HCT116 (cell line): ENCODE results near the gene PATL2.
"Not testable (repeated sequence)": the region's sequence is repeated elsewhere in the genome, so short reads cannot be mapped to it uniquely, and the experiment has no call there.

Source experiments
- CEBPB ChIP-seq: IDR thresholded peaks from 2 replicates; pipeline ENCODE4 v1.6.1; 2012; ENCODE audit warnings: low read depth
- CTCF ChIP-seq, 3 experiments: fragments of 200-600 bp in 1 of 3; sonication (generic) in 1 of 3; IDR thresholded peaks in 2 of 3; conservative IDR thresholded peaks in 1 of 3; 2 replicates each; pipeline ENCODE4 v1.5.1; 2012 to 2017; ENCODE audit warnings: low read depth in 2 of 3, low read length in 2 of 3, antibody characterized with exemption in 1 of 3, borderline replicate concordance in 1 of 3, control low read depth in 1 of 3, mild to moderate bottlenecking in 1 of 3, mixed read lengths in 1 of 3, mixed run types in 1 of 3, moderate library complexity in 1 of 3; ENCODE audit not compliant: insufficient read depth in 1 of 3
- EGR1 ChIP-seq: IDR thresholded peaks from 2 replicates; pipeline ENCODE4 v1.6.1; 2012; ENCODE audit warnings: low read depth
- EZH2 ChIP-seq: fragments of 200-600 bp; sonication (generic); IDR thresholded peaks from 2 replicates; pipeline ENCODE4 v1.6.1; 2017; ENCODE audit warnings: antibody characterized with exemption, mixed run types
- EZH2phosphoT487 ChIP-seq: fragments of 200-600 bp; IDR thresholded peaks from 2 replicates; pipeline ENCODE4 v1.6.1; 2018; ENCODE audit warnings: antibody characterized with exemption, borderline replicate concordance
- MAX ChIP-seq: IDR thresholded peaks from 2 replicates; pipeline ENCODE4 v1.6.1; 2012
- POLR2A ChIP-seq: IDR thresholded peaks from 2 replicates; pipeline ENCODE4 v1.7.0; 2011; ENCODE audit warnings: borderline replicate concordance; ENCODE audit not compliant: insufficient read depth, insufficient read length; ENCODE audit errors: extremely low read depth
- POLR2AphosphoS5 ChIP-seq: IDR thresholded peaks from 2 replicates; pipeline ENCODE4 v1.6.1; 2011; ENCODE audit warnings: mild to moderate bottlenecking, low read depth, low read length, moderate library complexity
- REST ChIP-seq: IDR thresholded peaks from 2 replicates; pipeline ENCODE4 v1.6.1; 2012; ENCODE audit warnings: low read depth
- SIN3A ChIP-seq: IDR thresholded peaks from 2 replicates; pipeline ENCODE4 v1.6.1; 2012; ENCODE audit warnings: low read depth
- SP1 ChIP-seq: IDR thresholded peaks from 2 replicates; pipeline ENCODE4 v1.6.1; 2012; ENCODE audit warnings: low read depth
- YY1 ChIP-seq: IDR thresholded peaks from 2 replicates; pipeline ENCODE4 v1.6.1; 2011; ENCODE audit warnings: low read length, low read depth, moderate library complexity, mild to moderate bottlenecking; ENCODE audit not compliant: insufficient replicate concordance; ENCODE audit errors: extremely low read depth
- ZNF274 ChIP-seq: fragments of 200-500 bp; sonication (Bioruptor generic); IDR thresholded peaks from 2 replicates; pipeline ENCODE4 v1.6.1; 2014; ENCODE audit warnings: mild to moderate bottlenecking, low read depth, low read length, inconsistent platforms

GRCh38 chr15:44690245-44690644 is 20.9 kb downstream of the PATL2 start:
- TF ChIP-seq SP1; CTCF (IDR thresholded peaks at IDR 0.05 in 2 of 3, conservative IDR thresholded peaks at IDR 0.05 in 1 of 3; ENCODE audit: borderline replicate concordance in 1 of 3, insufficient read depth in 1 of 3, low read depth in 2 of 3, low read length in 2 of 3); ZNF274; EZH2phosphoT487; REST; SIN3A; POLR2A; EGR1; POLR2AphosphoS5; MAX; CEBPB; EZH2; YY1: not testable (repeated sequence)
